HuH-7.5 (cell line): ENCODE results near the gene DYRK3.
A peak's percentile ranks its signal among the peaks of the same experiment; 100 is the strongest.

Experiments
- DNase-seq: peaks from one replicate; pipeline ENCODE4 v3.0.0; 2011; ENCODE audit warnings: low spot score

DYRK3 gene

GRCh38 chr1:206684003-206684402 lies 48.7 kb downstream of the DYRK3 start:
- no peak for DNase-seq

GRCh38 chr1:206684478-206685333 lies 49.4 kb downstream of the DYRK3 start, which contains the start of gene MAPKAPK2:
MAPKAPK2 (plus strand) TSS chr1:206684905; CDS start chr1:206685230, 325 bp downstream.
- DNase-seq = peak; percentile 95

GRCh38 chr1:206685334-206685768 lies 50.0 kb downstream of the DYRK3 start:
- DNase-seq = peak; percentile 56

- peak; percentile 62 for DNase-seq
Measured at GRCh38 chr1:206685769-206686477, 50.6 kb downstream of the DYRK3 start.

- no peak for DNase-seq
Measured at GRCh38 chr1:206686478-206687249, 51.3 kb downstream of the DYRK3 start.

GRCh38 chr1:206687251-206687914 lies 52.0 kb downstream of the DYRK3 start:
- DNase-seq = no peak

GRCh38 chr1:206687915-206688442 lies 52.6 kb downstream of the DYRK3 start:
- DNase-seq = no peak

- no peak for DNase-seq
Measured at GRCh38 chr1:206690516-206690915, 55.2 kb downstream of the DYRK3 start.

- DNase-seq = peak; percentile 33
Measured at GRCh38 chr1:206691604-206692003, 56.3 kb downstream of the DYRK3 start.

- no peak for DNase-seq
Measured at GRCh38 chr1:206693029-206693428, 57.7 kb downstream of the DYRK3 start.

GRCh38 chr1:206693592-206693991 lies 58.3 kb downstream of the DYRK3 start:
- no peak for DNase-seq

- no peak for DNase-seq
Measured at GRCh38 chr1:206694171-206695124, 59.1 kb downstream of the DYRK3 start.

- DNase-seq = no peak
Measured at GRCh38 chr1:206695733-206696132, 60.4 kb downstream of the DYRK3 start.

- no peak for DNase-seq
Measured at GRCh38 chr1:206696812-206697585, 61.7 kb downstream of the DYRK3 start.

GRCh38 chr1:206698011-206698410 lies 62.7 kb downstream of the DYRK3 start:
- no peak for DNase-seq
